Liver (tissue), 9 donors: ENCODE measurements around the gene GALNT16. TPM values are rescaled to one million over a fixed set of nuclear protein-coding genes. Genes with fewer than 3 reads are reported as not detected.

Experiments
- DNase-seq: peaks from one replicate; pipeline ENCODE4 v3.0.0-alpha.2; 2017; ENCODE audit warnings: low spot score
- H3K27ac ChIP-seq, 2 donors: one replicate each; pipeline ENCODE4 v1.7.0; 2013; ENCODE audit warnings: inconsistent platforms in 2 of 2, low read length in 2 of 2, control low read depth in 1 of 2, low read depth in 1 of 2, mild to moderate bottlenecking in 1 of 2
- H3K27me3 ChIP-seq, 4 donors: one replicate each; pipeline versions ENCODE4 v1.6.1 to v1.7.0; 2013; ENCODE audit warnings: low read length in 3 of 4, inconsistent platforms in 1 of 4, mild to moderate bottlenecking in 1 of 4, moderate library complexity in 1 of 4; ENCODE audit not compliant: control insufficient read depth in 4 of 4, insufficient read depth in 4 of 4
- H3K36me3 ChIP-seq, 4 donors: one replicate each; pipeline versions ENCODE4 v1.6.1 to v1.7.0; 2013; ENCODE audit warnings: low read length in 3 of 4, mild to moderate bottlenecking in 3 of 4, low read depth in 1 of 4, moderate library complexity in 1 of 4; ENCODE audit not compliant: control insufficient read depth in 4 of 4, insufficient read depth in 3 of 4
- H3K4me1 ChIP-seq, 4 donors: one replicate each; pipeline versions ENCODE4 v1.6.1 to v1.7.0; 2013; ENCODE audit warnings: low read length in 3 of 4, mild to moderate bottlenecking in 3 of 4, moderate library complexity in 1 of 4; ENCODE audit not compliant: control insufficient read depth in 4 of 4, insufficient read depth in 4 of 4
- H3K4me3 ChIP-seq, 3 donors: one replicate each; pipeline versions ENCODE4 v1.6.1 to v1.7.0; 2013; ENCODE audit warnings: low read length in 3 of 3, control low read depth in 1 of 3, low read depth in 1 of 3, mild to moderate bottlenecking in 1 of 3
- H3K9ac ChIP-seq, 2 donors: one replicate each; pipeline ENCODE4 v1.7.0; 2013; ENCODE audit warnings: low read length in 2 of 2, mild to moderate bottlenecking in 2 of 2, moderate library complexity in 2 of 2, control low read depth in 1 of 2, low read depth in 1 of 2
- H3K9me3 ChIP-seq, 4 donors: one replicate each; pipeline versions ENCODE4 v1.6.1 to v1.7.0; 2013; ENCODE audit warnings: low read length in 3 of 4; ENCODE audit not compliant: control insufficient read depth in 4 of 4
- CTCF ChIP-seq: fragments of 150-350 bp; IDR thresholded peaks from 2 replicates; pipeline ENCODE4 v1.5.1; 2017; ENCODE audit warnings: improper control_type of control experiment, low read depth, low read length; ENCODE audit not compliant: missing input control
- EGR1 ChIP-seq, 2 donors: IDR thresholded peaks; 2 replicates each; pipeline ENCODE4 v1.6.1; 2016 to 2018; ENCODE audit warnings: antibody characterized with exemption in 2 of 2, low read depth in 2 of 2
- FOXA2 ChIP-seq: IDR thresholded peaks from 2 replicates; pipeline ENCODE4 v1.6.1; 2016; ENCODE audit warnings: antibody characterized with exemption
- GABPA ChIP-seq, 2 donors: IDR thresholded peaks in 1 of 2; conservative IDR thresholded peaks in 1 of 2; 2 replicates each; pipeline ENCODE4 v1.6.1; 2016; ENCODE audit warnings: antibody characterized with exemption in 2 of 2, mild to moderate bottlenecking in 1 of 2, moderate library complexity in 1 of 2
- HNF4A ChIP-seq, 2 donors: conservative IDR thresholded peaks; 2 replicates each; pipeline ENCODE4 v1.6.1; 2016; ENCODE audit warnings: antibody characterized with exemption in 2 of 2, mild to moderate bottlenecking in 2 of 2
- HNF4G ChIP-seq: IDR thresholded peaks from 2 replicates; pipeline ENCODE4 v1.6.1; 2016; ENCODE audit warnings: antibody characterized with exemption
- JUND ChIP-seq, 2 donors: IDR thresholded peaks; 2 replicates each; pipeline ENCODE4 v1.6.1; 2016; ENCODE audit warnings: antibody characterized with exemption in 2 of 2
- NR2F2 ChIP-seq: IDR thresholded peaks from 2 replicates; pipeline ENCODE4 v1.6.1; 2016; ENCODE audit warnings: antibody characterized with exemption
- RAD21 ChIP-seq, 2 donors: IDR thresholded peaks; 2 replicates each; pipeline ENCODE4 v1.6.1; 2016; ENCODE audit warnings: antibody characterized with exemption in 2 of 2, mild to moderate bottlenecking in 2 of 2
- REST ChIP-seq: IDR thresholded peaks from 2 replicates; pipeline ENCODE4 v1.6.1; 2016; ENCODE audit warnings: antibody characterized with exemption, mild to moderate bottlenecking
- RXRA ChIP-seq, 2 donors: IDR thresholded peaks; 2 replicates each; pipeline ENCODE4 v1.6.1; 2017 to 2018; ENCODE audit warnings: antibody characterized with exemption in 2 of 2, mild to moderate bottlenecking in 1 of 2
- SP1 ChIP-seq: IDR thresholded peaks from 2 replicates; pipeline ENCODE4 v1.6.1; 2018; ENCODE audit warnings: antibody characterized with exemption, mild to moderate bottlenecking
- TAF1 ChIP-seq: conservative IDR thresholded peaks from 2 replicates; pipeline ENCODE4 v1.6.1; 2016; ENCODE audit warnings: antibody characterized with exemption, mild to moderate bottlenecking
- YY1 ChIP-seq: IDR thresholded peaks from 2 replicates; pipeline ENCODE4 v1.6.1; 2016; ENCODE audit warnings: antibody characterized with exemption, mild to moderate bottlenecking
- WGBS: extraction: QIAGEN DNeasy Blood & Tissue Kit; methylation state at CpG from one replicate; pipeline ENCODE4 v1.1.7; 2013; 5-methylcytosine and 5-hydroxymethylcytosine counted together
- polyA plus RNA-seq, 2 donors: library from polyadenylated mRNA; stranded (reverse) in 1 of 2; unstranded in 1 of 2; fragments of 200-250 nt in 1 of 2; fragments of >200 nt in 1 of 2; fragmentation: Nextera tagmentation in 1 of 2; extraction: Ambion mirVana in 1 of 2; gene quantifications; one replicate each; pipeline versions ENCODE4 v1.2.1 to v1.2.3, GENCODE V29; 2013 to 2015
- total RNA-seq, 2 donors: library from RNA; depleted of rRNA; stranded (reverse); fragments of >200 nt; gene quantifications; one replicate each; pipeline ENCODE4 v1.2.3, GENCODE V29; 2014
- TF ChIP-seq, protein P1 (sequence below): IDR thresholded peaks from 2 replicates; pipeline ENCODE4 v1.6.1; 2016; ENCODE audit warnings: antibody characterized with exemption
- TF ChIP-seq, protein P2 (sequence below): IDR thresholded peaks from 2 replicates; pipeline ENCODE4 v1.6.1; 2016; ENCODE audit warnings: antibody characterized with exemption
- TF ChIP-seq, protein P3 (sequence below): IDR thresholded peaks from 2 replicates; pipeline ENCODE4 v1.6.1; 2016; ENCODE audit warnings: antibody characterized with exemption
- donor health status: healthy.
- donor health status: healthy.
- donor health status: healthy.
- donor health status: healthy.
- donor health status: healthy.

The GALNT16 gene
- total and polyA plus RNA-seq, 4 donors: 0.25 to 1.2 (median 0.71) TPM

DNA sequence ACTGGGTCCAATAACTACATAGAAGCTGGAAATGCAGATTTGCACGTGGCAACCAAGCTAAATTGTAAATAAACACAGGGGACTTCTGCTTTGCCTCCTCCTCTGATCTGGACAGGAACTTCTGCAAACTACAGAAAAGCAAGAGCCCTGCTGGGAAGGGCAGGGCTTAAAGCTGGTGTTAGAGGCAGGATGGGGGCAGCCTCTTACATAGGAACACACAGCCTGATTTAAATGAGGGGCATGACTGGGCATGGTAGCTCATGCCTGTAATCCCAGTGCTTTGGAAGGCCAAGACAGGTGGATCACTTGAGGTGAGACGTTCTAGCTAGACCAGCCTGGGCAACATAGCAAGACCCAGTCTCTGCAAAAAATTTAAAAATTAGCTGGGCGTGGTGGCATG, 91.4 kb downstream of the GALNT16 start:
- no peaks in the 10 kb centered on the region for H3K9me3 ChIP-seq
- H3K27me3 ChIP-seq: no peaks in the 10 kb centered on the region
- peaks cover 0 to 3% (median 0%) of the 10 kb centered on the region in 4 donors for H3K4me1 ChIP-seq
- no peaks in the 10 kb centered on the region for H3K36me3 ChIP-seq
- 71% methylated on average over 3 of the region's 3 CpGs for WGBS
- DNase-seq: no peak
- H3K4me3 ChIP-seq: no peak overlapping the region
- no peak for TF ChIP-seq YY1
- TF ChIP-seq REST: no peak
- TF ChIP-seq, protein P1, sequence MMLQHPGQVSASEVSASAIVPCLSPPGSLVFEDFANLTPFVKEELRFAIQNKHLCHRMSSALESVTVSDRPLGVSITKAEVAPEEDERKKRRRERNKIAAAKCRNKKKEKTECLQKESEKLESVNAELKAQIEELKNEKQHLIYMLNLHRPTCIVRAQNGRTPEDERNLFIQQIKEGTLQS: no peak
- no peak for TF ChIP-seq EGR1 (IDR thresholded peaks at IDR 0.05; ENCODE audit: low read depth in 2 of 2)
- no peak for TF ChIP-seq TAF1
- TF ChIP-seq RAD21 (IDR thresholded peaks at IDR 0.05): no peak
- no peak for TF ChIP-seq HNF4A (conservative IDR thresholded peaks at IDR 0.05)
- TF ChIP-seq CTCF: no peak
- no peak for TF ChIP-seq RXRA (IDR thresholded peaks at IDR 0.05)
- TF ChIP-seq, protein P2, sequence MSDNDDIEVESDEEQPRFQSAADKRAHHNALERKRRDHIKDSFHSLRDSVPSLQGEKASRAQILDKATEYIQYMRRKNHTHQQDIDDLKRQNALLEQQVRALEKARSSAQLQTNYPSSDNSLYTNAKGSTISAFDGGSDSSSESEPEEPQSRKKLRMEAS: no peak
- no peak overlapping the region for H3K27ac ChIP-seq
- H3K9ac ChIP-seq: no peak overlapping the region

DNA sequence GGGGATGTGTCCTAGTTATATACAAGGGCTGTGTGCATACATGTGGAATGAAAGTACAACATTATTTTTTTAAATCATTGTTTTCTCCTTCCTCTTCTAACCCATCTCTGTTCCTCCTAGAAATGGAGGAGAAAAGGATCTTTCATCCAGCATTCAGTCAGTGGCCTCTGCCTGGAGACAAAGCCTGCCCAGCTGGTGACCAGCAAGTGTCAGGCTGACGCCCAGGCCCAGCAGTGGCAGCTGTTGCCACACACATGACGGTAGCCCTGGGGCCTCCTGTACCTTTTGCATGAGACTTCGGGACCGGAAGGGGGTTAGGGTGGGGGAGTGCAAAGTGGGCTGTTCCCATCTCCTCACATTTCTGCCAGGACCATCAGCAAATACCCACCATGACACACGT, 92.0 kb downstream of the GALNT16 start:
- peaks cover 0 to 3% (median 0%) of the 10 kb centered on the region in 4 donors for H3K4me1 ChIP-seq
- 88% methylated on average over 5 of the region's 5 CpGs for whole genome bisulfite sequencing
- no peak for DNase-seq
- TF ChIP-seq NR2F2 (no peak), RXRA (IDR thresholded peaks at IDR 0.05) (no peak), FOXA2 (no peak), JUND (IDR thresholded peaks at IDR 0.05) (no peak), HNF4A (conservative IDR thresholded peaks at IDR 0.05) (no peak), HNF4G (no peak), EGR1 (IDR thresholded peaks at IDR 0.05; ENCODE audit: low read depth in 2 of 2) (no peak), TAF1 (no peak), SP1 (no peak), GABPA (IDR thresholded peaks at IDR 0.05 in 1 of 2, conservative IDR thresholded peaks at IDR 0.05 in 1 of 2) (no peak), RAD21 (IDR thresholded peaks at IDR 0.05) (no peak)
- TF ChIP-seq, protein P2: no peak
- TF ChIP-seq, protein P3, sequence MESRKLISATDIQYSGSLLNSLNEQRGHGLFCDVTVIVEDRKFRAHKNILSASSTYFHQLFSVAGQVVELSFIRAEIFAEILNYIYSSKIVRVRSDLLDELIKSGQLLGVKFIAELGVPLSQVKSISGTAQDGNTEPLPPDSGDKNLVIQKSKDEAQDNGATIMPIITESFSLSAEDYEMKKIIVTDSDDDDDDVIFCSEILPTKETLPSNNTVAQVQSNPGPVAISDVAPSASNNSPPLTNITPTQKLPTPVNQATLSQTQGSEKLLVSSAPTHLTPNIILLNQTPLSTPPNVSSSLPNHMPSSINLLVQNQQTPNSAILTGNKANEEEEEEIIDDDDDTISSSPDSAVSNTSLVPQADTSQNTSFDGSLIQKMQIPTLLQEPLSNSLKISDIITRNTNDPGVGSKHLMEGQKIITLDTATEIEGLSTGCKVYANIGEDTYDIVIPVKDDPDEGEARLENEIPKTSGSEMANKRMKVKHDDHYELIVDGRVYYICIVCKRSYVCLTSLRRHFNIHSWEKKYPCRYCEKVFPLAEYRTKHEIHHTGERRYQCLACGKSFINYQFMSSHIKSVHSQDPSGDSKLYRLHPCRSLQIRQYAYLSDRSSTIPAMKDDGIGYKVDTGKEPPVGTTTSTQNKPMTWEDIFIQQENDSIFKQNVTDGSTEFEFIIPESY: no peak
- H3K36me3 ChIP-seq: no peaks in the 10 kb centered on the region
- H3K4me3 ChIP-seq: no peak overlapping the region
- H3K27me3 ChIP-seq: no peaks in the 10 kb centered on the region
- no peaks in the 10 kb centered on the region for H3K9me3 ChIP-seq
- H3K27ac ChIP-seq: no peak overlapping the region
- H3K9ac ChIP-seq: no peak overlapping the region
